ENCODE measurements around the gene JMJD7. TPM values are rescaled to one million over a fixed set of nuclear protein-coding genes. Genes with fewer than 3 reads are reported as not detected.

The JMJD7 gene
- total RNA-seq, 4 donors from 2014 or later = 20.4 to 36.9 (median 30.5) TPM

- WGBS, 2 donors = 0% methylated on average over 2 of the region's 81 CpGs; no CpG with 5 or more reads in 1 of the 2 donors
- no peak for TF ChIP-seq POLR2A (IDR thresholded peaks at IDR 0.05)
- TF ChIP-seq CTCF (IDR thresholded peaks at IDR 0.05) = no peak
- Histone ChIP-seq H3K9me3 (no peaks in the 10 kb centered on the region), H3K27ac (peak overlapping the region in 2 of 4 donors; percentile 11 to 61), H3K36me3 (no peaks in the 10 kb centered on the region), H3K4me1 (peaks cover 27 to 61% (median 40%) of the 10 kb centered on the region in 3 donors), H3K27me3 (peaks cover 0 to 19% (median 0%) of the 10 kb centered on the region in 4 donors), H3K4me3 (peak overlapping the region; percentile 25 to 57 (median 45))
- intact Hi-C loops (cut with DNase I) = no loop called here
- DNase-seq = no peak
Measured at GRCh38 chr15:41881920-41882688, 54.2 kb downstream of the JMJD7 start.

- peaks cover 0 to 19% (median 0%) of the 10 kb centered on the region in 4 donors for H3K27me3 ChIP-seq
- TF ChIP-seq POLR2A (IDR thresholded peaks at IDR 0.05) = no peak
- TF ChIP-seq CTCF (IDR thresholded peaks at IDR 0.05) = no peak
- H3K27ac ChIP-seq = peak overlapping the region in 1 of 4 donors; percentile 61
- no peaks in the 10 kb centered on the region for H3K36me3 ChIP-seq
- no peak for DNase-seq
- H3K9me3 ChIP-seq = no peaks in the 10 kb centered on the region
- peak overlapping the region in 3 of 4 donors; percentile 45 to 57 (median 45) for H3K4me3 ChIP-seq
- peaks cover 27 to 55% (median 36%) of the 10 kb centered on the region in 3 donors for H3K4me1 ChIP-seq
- WGBS, 2 donors = 45 to 66% methylated on average over 4 to 6 of the region's 14 CpGs
- intact Hi-C loops (cut with DNase I) = no loop called here
Measured at GRCh38 chr15:41882689-41883483, 55.0 kb downstream of the JMJD7 start.

- intact Hi-C loops (cut with DNase I) = no loop called here
- DNase-seq = no peak
- Histone ChIP-seq H3K27ac (no peak overlapping the region), H3K4me3 (no peak overlapping the region), H3K4me1 (peaks cover 27 to 50% (median 30%) of the 10 kb centered on the region in 3 donors), H3K36me3 (no peaks in the 10 kb centered on the region), H3K9me3 (no peaks in the 10 kb centered on the region), H3K27me3 (peaks cover 0 to 19% (median 0%) of the 10 kb centered on the region in 4 donors)
- 87 to 100% methylated on average over 1 to 2 of the region's 2 CpGs for WGBS, 2 donors
- TF ChIP-seq CTCF (IDR thresholded peaks at IDR 0.05) (no peak), POLR2A (IDR thresholded peaks at IDR 0.05) (no peak)
Measured at GRCh38 chr15:41883484-41883825, 55.6 kb downstream of the JMJD7 start.

GRCh38 chr15:41884458-41884857 is 56.6 kb downstream of the JMJD7 start:
- no peak overlapping the region for H3K27ac ChIP-seq
- intact Hi-C loops (cut with DNase I) = no loop called here
- H3K36me3 ChIP-seq = no peaks in the 10 kb centered on the region
- no peaks in the 10 kb centered on the region for H3K9me3 ChIP-seq
- no peak for TF ChIP-seq POLR2A (IDR thresholded peaks at IDR 0.05)
- no peak for TF ChIP-seq CTCF (IDR thresholded peaks at IDR 0.05)
- peaks cover 0 to 19% (median 0%) of the 10 kb centered on the region in 4 donors for H3K27me3 ChIP-seq
- peaks cover 27 to 40% (median 28%) of the 10 kb centered on the region in 3 donors for H3K4me1 ChIP-seq
- 88 to 89% methylated on average over 7 of the region's 7 CpGs for WGBS, 2 donors
- no peak overlapping the region for H3K4me3 ChIP-seq
- no peak for DNase-seq

GRCh38 chr15:41885321-41885720 is 57.4 kb downstream of the JMJD7 start:
- TF ChIP-seq POLR2A (IDR thresholded peaks at IDR 0.05) (no peak), CTCF (IDR thresholded peaks at IDR 0.05) (no peak)

More at GRCh38 chr15:41885321-41885720, 57.4 kb downstream of the JMJD7 start:
- peaks cover 19 to 31% (median 20%) of the 10 kb centered on the region in 3 donors for H3K4me1 ChIP-seq
- H3K27ac ChIP-seq = no peak overlapping the region
- H3K9me3 ChIP-seq = no peaks in the 10 kb centered on the region
- no peak for DNase-seq
- intact Hi-C loops (cut with DNase I) = no loop called here
- no peaks in the 10 kb centered on the region for H3K36me3 ChIP-seq
- H3K4me3 ChIP-seq = no peak overlapping the region
- H3K27me3 ChIP-seq = peaks cover 0 to 17% (median 0%) of the 10 kb centered on the region in 4 donors
